HG03378 (cell line): ENCODE results near the gene NOX4.
"Not testable (repeated sequence)": the region's sequence is repeated elsewhere in the genome, so short reads cannot be mapped to it uniquely, and the experiment has no call there.

Experiments
- ATAC-seq: cut with Tn5 transposase; IDR thresholded peaks from one replicate; pipeline ENCODE4 v1.9.1; 2021; ENCODE audit warnings: mild to moderate bottlenecking, moderate library complexity; ENCODE audit not compliant: unreplicated experiment

Gene NOX4

GRCh38 chr11:89463266-89463780, 27.9 kb downstream of the NOX4 start:
- no peak for ATAC-seq

- ATAC-seq: no peak
Observed at GRCh38 chr11:89458716-89459115, 32.5 kb downstream of the NOX4 start.

GRCh38 chr11:89457190-89457589, 34.0 kb downstream of the NOX4 start:
- ATAC-seq: no peak

GRCh38 chr11:89456681-89457080, 34.5 kb downstream of the NOX4 start:
- no peak for ATAC-seq

GRCh38 chr11:89452780-89453179, 38.4 kb downstream of the NOX4 start:
- no peak for ATAC-seq

- ATAC-seq: no peak
Observed at GRCh38 chr11:89447845-89448244, 43.3 kb downstream of the NOX4 start.

- no peak for ATAC-seq
Observed at GRCh38 chr11:89443361-89444322, 47.5 kb downstream of the NOX4 start.

GRCh38 chr11:89442801-89443200, 48.4 kb downstream of the NOX4 start:
- ATAC-seq: no peak

- no peak for ATAC-seq
Observed at GRCh38 chr11:89441606-89442005, 49.6 kb downstream of the NOX4 start.

- no peak for ATAC-seq
Observed at GRCh38 chr11:89437317-89437716, 53.9 kb downstream of the NOX4 start.

GRCh38 chr11:89436071-89436470, 55.1 kb downstream of the NOX4 start:
- no peak for ATAC-seq

- no peak for ATAC-seq
Observed at GRCh38 chr11:89433278-89433677, 57.9 kb downstream of the NOX4 start.

GRCh38 chr11:89432182-89432581, 59.0 kb downstream of the NOX4 start:
- not testable (repeated sequence) for ATAC-seq

- ATAC-seq: not testable (repeated sequence)
Observed at GRCh38 chr11:89426501-89426900, 64.7 kb downstream of the NOX4 start.

GRCh38 chr11:89421718-89422117, 69.5 kb downstream of the NOX4 start:
- no peak for ATAC-seq

- ATAC-seq: no peak
Observed at GRCh38 chr11:89420981-89421380, 70.2 kb downstream of the NOX4 start.

GRCh38 chr11:89416961-89417360, 74.2 kb downstream of the NOX4 start:
- ATAC-seq: no peak

GRCh38 chr11:89411112-89411511, 80.1 kb downstream of the NOX4 start:
- ATAC-seq: not testable (repeated sequence)

- not testable (repeated sequence) for ATAC-seq
Observed at GRCh38 chr11:89410666-89411065, 80.5 kb downstream of the NOX4 start.

GRCh38 chr11:89408441-89408840, 82.7 kb downstream of the NOX4 start:
- not testable (repeated sequence) for ATAC-seq

GRCh38 chr11:89405629-89406028, 85.5 kb downstream of the NOX4 start:
- no peak for ATAC-seq

- ATAC-seq: not testable (repeated sequence)
Observed at GRCh38 chr11:89391654-89392053, 99.5 kb downstream of the NOX4 start.
